NOMO-1 treated with dmso at 0.1 percent for 144 hours (cell line): Measurements from ENCODE around the gene PTS.

Experiments used
- DNase-seq: peaks from one replicate; lab custom pipeline; 2025; ENCODE audit not compliant: unreplicated experiment; lab: John Stamatoyannopoulos, UW

PTS gene

DNA sequence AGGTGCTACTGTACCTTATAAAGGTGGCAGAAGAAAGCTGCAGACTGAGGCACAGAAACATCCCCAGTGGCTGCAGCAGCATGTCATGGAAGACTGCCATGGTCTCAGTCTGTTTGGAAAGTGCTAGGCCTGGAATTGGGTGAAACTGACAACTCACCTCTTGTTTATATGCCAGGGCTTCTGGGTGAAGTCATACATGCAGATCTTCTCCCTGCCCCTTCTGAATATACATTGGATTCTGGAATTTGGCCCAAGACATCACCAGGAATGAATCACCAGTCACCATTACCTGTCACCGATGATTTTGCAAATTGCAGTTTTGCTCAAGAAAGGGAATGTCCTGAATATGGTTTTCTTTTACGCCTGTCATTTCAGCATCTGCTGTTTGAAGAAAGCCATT is 34.3 kb downstream of the PTS start, which contains the start of gene PLET1:
Gene PLET1 (minus strand): TSS at position 371 of the 400 bp plus-strand sequence. CDS start 271 bp downstream, at position 100.
- DNase-seq: no peak

DNA sequence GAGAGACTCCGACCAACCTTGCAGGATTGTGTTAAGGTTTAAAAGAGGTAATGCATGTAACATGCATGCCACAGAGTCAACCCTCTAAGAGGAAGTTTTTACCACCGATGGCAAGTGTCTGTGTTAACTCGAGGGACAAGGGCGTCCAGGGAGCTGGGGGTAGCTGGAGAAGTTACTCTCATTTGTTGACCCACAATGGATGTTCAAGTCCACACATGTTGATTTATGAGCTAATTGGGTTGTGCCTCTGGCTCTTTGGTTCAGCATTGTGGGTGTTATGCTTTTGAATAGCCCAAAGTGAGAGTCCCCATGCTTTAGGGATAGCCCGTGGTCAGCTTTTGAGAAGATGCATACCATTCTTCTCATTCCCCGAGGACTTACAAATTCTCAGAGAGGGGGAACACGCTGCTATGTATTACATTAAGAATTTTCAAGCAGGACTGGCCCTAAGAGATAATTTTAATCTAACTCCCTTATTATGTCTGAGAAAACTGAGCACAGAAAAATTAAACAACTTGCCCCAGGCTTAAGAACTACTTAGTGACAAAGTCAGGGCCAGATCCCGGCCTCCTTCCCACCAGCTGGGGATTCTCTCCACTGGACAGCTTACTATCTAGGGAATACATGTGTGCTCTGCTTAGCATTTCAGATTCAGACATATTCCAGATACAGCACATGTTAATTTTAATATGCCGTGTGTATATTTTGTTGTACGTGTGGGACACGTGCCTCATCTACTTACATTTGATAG is 39.6 kb downstream of the PTS start:
- no peak for DNase-seq

DNA sequence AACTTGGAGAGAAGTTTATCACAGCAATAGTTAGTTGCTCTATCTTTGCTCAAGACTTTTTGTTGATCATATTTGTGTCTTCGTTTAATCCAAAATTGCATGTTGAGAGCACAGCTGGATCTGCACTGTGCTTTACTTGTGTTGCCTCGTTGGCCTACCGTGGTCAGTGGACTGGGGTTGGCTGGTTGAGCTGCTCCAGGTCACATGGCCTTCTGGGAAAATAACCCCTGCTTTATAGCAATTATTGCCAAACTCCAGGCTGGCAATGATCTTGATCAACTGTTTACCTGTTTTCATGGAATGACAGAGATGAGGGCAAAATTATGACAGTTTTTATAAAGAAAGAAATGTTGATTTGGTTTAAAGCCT is 40.2 kb downstream of the PTS start:
- no peak for DNase-seq

DNA sequence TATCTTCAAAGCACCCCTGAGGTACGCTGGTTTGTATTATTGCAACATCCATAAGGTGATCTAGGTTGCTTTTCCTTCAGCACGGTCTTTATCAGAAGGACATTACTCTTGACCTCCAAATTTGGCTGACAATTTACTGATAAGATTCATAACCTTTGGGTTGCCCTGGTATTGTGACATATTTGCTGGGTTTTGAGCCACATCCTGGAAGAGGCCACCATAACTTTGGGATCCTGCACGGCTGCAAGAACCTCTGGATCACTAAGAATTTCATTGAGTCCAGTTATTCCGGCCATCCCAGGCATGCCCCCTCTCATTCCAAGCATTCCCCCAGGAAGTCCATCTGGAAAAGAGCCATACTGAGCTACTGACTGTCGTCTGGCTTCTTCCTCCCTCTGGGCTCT is 41.0 kb downstream of the PTS start:
- DNase-seq: no peak

DNA sequence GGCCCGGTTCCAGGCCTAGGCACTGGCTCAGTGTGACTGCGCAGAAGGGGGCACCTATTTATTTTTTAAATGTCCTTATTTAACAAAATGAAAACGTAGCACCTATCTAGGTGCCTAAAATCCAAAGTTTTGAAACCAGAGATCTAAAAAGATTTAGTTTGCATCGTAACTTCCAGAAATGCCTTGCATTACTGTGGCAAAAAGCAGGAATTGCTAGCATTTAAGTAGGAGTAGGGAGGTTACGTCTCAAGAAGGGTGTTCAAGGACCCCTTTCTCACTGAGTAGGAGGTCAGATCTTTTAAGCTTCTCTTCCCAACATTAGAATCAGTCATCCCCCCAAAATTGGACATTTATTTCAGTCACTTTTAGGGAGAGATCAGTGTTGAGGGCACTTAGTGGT is 42.2 kb downstream of the PTS start:
- DNase-seq: no peak

DNA sequence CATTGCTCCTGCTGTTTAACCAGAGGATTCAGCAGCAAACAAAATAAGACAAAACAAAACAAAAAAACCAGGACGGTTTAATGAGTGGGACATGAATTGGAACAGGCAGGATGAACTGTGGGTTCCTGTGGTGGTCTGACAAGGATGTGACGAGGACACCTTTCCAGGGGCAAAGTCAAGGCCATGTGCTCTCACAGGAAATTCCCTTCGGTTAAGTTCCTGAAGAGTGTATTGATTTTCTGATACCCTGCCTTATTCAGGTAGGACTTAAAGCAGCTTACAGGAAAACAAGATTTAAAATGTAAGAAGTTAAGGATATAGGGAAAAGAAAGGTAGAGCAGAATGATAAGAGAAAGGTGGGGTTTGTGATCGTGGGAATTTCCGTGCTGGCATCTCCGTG is 42.9 kb downstream of the PTS start:
- no peak for DNase-seq

DNA sequence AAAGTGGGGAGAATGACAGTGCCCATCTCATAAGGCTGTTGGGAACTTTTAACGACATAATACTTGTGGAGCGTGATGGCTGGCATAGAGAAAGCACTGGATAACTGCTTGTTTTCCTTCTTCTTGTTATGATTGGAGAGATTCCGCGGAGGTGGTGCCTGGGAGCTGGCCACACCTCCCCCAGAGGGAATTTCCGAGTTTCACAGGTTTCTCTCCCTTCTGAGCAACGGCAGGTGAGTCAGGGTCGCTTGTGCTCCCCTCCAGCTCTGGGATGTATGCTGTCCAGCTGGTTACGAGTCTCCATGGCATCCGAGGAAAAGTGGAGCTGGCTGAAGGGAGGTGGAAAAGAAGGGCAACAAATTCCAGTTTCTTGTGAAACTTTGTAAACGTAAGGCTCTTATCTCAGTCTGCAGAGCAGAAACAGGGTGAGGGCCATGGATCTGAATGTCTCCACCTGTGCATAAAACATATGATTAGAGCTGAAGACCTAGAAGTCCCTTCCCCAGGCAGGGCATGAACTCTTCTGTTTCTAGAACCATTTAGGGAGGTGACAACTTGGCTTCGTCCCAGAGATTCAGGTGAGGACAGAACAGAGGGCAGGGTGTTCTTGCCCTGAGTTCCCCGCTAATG is 44.4 kb downstream of the PTS start:
- no peak for DNase-seq

DNA sequence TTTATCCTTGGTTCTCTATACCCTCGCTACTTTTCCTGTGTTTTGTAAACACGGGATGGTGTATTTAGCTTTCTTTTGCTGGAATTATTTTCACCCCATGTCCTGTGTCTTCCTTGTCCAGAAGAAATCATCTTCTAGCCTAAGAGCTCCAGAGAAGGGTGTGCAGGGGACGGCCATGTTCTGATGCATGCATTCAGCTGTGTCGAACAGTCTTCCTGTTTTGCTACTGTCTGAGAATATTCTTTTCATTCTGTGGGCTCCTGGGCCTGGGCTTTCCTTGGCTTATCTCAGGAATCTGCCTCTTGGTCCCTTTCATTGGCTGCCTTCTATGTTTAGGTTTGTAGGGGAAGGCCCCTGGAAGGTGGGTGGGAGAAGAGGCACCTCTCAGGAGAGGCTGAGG is 45.0 kb downstream of the PTS start:
- DNase-seq: no peak

DNA sequence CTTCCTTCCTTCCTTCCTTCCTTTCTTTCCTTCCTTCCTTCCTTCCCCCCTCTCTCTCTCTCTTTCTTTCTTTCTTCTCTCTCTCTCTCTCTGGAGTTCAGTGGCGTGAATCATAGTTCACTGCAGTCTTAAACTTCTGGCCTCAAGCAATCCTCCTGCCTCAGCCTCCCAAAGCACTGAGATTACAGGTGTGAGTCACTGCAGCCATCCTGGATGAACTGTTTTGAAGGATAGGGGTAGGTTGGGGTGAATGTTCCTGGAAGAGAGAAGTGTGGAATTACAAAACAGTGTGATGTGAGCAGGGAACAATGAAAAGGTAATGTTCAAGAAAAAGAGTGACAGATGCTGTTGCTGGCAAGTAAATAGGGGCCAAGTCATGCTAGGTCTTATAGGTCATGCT is 46.8 kb downstream of the PTS start:
- DNase-seq: no peak

DNA sequence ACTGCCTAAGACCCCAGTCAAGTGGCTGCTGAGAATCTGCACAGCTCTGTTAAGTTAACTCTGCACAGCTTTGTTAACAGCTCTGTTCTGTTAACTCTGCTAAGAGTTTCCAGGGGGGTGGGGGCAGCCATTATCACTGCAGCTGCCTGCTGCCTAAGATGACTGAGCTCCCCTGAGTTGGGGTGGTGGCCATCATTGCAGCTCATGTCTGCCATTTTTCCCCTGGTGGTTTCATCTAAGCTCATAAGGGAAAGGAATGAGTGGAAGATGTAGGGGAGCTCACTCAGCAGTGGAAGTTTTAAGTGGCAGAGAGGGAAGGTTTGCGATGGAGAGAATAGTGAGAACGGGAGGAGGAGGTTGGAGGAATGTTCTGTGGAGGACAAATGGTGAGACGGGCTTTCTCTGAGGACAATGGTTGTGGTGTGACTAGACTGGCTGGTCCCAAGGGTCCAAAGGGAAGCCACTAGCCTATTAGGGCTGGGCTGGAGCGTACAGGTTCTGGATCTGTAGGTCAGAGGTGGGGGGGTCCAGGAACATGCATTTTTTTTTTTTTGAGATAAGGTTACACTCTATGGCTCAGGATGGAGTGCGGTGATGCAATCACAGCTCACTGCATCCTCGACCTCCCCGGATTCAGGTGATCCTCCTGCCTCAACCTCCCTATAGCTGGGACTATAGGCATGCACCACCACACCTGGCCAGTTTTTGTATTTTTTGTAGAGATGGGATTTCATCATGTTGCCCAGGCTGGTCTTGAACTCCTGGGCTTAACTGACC is 48.0 kb downstream of the PTS start:
- no peak for DNase-seq

DNA sequence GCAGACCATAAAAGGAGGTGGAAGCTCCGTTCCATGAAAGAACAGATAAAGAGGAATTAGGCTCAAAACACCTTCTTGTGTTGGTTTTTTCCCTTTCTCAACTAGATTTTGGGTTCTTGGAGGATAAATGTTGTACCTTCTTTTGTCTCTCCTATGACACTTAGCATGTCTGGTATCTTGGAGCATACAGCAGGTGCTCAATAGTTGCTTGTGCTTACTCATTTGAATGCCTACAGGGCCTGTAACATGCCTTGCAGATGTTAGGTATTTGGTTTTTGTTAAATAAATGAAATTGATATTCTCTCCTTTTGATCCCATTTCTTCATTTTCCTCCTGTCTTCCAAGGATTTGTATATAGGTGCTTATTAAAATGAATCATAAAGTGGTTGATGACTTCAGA is 50.8 kb downstream of the PTS start:
- DNase-seq: no peak

DNA sequence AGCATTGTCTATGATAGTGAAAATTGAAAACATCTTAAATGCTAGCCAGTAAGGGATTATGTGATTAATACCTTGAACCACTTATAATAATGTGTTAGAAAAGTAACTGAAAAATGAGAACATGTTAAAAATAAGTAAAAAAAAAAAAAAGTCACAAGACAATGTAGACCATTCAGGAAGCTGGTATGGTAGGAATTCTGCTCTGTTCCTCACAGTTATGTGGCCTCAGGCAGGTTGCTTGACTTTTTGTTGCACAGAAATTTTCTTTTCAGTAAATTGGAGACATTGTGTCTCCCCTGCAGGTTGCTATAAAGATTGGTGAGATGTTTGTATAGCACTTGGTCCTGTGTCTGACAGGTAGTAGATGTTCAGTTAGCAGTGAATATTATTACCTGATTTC is 51.7 kb downstream of the PTS start:
- DNase-seq: no peak

DNA sequence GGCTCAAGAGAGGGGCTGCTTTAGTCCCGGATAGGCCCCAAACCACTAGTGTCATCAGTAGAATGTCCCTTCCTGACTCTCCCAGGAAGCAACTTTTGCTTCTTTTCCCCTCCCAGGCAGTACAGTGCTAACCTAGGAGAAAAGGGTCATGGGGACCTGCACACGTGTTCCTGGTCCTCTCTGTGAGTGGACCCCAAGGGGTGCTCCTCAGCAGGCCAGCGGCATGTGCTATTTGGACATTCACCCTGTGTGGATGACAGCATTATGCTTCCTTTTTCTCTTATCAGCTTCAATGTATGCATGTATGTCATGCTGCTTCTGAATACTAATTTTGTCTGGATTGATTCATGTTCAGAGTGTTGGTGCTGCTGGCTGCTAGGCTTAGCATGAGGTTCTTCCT is 52.6 kb downstream of the PTS start:
- no peak for DNase-seq

DNA sequence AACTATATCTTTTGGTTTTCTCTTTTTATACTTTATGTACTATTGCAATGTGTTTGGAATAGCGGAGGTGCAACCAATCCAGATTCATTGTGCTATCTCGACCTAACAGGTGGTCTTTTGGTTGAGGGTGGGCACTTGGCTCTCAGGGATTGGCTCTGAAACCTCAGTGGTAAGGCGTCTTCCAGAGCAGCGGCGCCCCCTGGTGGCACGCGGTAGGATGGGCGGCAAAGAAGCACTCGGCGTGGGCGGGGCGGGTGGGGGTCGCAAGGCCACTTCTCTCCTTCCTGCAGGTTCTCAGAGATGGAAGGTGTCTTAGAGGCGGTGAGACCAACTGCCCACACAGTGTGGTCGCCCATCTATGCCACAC is 53.7 kb downstream of the PTS start:
- no peak for DNase-seq

DNA sequence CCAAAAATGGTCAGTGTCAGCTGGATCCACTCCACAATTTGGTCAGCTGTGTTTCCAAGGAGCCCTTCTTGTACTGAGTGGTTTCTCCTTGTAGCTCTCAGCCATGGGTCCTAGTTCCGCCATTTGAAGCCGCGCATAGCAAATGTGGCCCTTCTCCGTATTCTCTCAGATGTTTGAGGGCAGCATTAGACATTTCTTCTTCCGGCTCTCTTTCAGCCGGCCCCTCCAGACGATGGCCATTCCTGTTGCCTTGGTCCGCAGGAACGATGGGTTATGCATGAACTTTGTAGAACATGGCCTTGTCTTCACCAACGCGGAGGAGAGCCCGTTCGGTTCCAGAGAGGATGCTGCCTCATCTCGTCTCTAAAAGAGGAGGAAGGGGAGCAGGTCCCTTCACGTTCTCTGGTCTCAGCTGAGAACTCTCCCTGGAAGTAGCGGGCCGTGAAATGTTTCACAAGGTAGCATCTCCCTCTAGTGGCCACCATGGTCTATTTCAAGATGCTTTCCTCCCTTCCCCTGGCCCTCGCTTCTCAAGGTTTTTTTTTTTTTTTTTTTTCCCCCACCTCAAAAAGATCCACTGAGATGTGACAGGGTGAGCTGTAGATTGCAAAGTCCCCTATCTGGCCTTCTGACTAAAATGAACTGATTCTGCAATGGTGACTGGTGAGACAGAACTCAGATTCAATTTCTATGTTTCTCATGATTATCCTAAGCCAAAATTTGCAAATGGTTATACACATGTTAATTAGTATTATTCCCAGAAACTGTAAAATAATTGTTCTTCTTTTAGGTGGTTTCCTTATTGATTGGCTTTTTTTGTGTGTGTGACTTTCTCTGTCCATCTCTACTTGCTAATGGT is 54.3 kb downstream of the PTS start:
- no peak for DNase-seq

DNA sequence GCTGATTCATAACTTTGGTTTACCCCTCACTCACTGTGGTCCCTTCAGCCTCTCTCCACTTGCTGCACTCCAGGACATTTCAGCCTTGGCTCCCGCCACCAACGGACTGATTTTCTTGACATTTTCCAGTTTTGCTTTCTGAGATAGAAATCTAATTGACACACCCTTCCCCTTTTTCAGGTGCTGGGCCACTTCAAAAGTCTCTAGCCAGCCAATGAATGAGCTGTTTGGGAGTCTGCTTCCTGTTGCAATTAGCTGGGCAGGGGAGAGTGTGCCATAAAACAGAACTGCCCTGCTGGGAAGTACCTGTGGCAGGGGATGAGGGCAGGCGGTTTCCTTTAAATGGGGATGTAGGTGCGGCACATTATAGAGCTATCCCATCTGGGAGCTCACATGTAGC is 55.5 kb downstream of the PTS start:
- DNase-seq: peak; percentile 21
